Kidney epithelial cell (primary cell): ENCODE measurements around the gene VCAM1. TPM values are rescaled to one million over a fixed set of nuclear protein-coding genes. Genes with fewer than 3 reads are reported as not detected.

Experiments
- DNase-seq: peaks from one replicate; pipeline ENCODE4 v3.0.0-alpha.2; 2010; ENCODE audit warnings: low read depth
- H3K27me3 ChIP-seq: 2 replicates; pipeline ENCODE4 v1.6.0; 2011; ENCODE audit warnings: low read length; ENCODE audit not compliant: control insufficient read depth, insufficient read depth
- H3K36me3 ChIP-seq: 2 replicates; pipeline ENCODE4 v1.5.1; 2011; ENCODE audit warnings: low read length; ENCODE audit not compliant: control insufficient read depth, insufficient read depth
- H3K4me3 ChIP-seq: 2 replicates; pipeline ENCODE4 v1.5.1; 2011; ENCODE audit warnings: low read depth, mild to moderate bottlenecking, control low read depth, low read length
- total RNA-seq: library from RNA; depleted of rRNA; stranded (reverse); fragments of >200 nt; gene quantifications from 2 replicates; pipeline ENCODE4 v1.2.3, GENCODE V29; 2015
- TF ChIP-seq, protein P1 (sequence below): IDR thresholded peaks from 2 replicates; pipeline ENCODE4 v1.5.1; 2011; ENCODE audit warnings: mild to moderate bottlenecking, moderate library complexity, low read length, control low read depth, inconsistent platforms; ENCODE audit not compliant: insufficient read depth, poor library complexity, severe bottlenecking

The VCAM1 gene
- total RNA-seq, 1 donor from 2014 or later: 63.8 TPM

GRCh38 chr1:100736746-100737145, 17.2 kb downstream of the VCAM1 start:
- Histone ChIP-seq H3K36me3 (no peaks in the 10 kb centered on the region), H3K27me3 (no peaks in the 10 kb centered on the region), H3K4me3 (no peak overlapping the region)
- TF ChIP-seq, protein P1, sequence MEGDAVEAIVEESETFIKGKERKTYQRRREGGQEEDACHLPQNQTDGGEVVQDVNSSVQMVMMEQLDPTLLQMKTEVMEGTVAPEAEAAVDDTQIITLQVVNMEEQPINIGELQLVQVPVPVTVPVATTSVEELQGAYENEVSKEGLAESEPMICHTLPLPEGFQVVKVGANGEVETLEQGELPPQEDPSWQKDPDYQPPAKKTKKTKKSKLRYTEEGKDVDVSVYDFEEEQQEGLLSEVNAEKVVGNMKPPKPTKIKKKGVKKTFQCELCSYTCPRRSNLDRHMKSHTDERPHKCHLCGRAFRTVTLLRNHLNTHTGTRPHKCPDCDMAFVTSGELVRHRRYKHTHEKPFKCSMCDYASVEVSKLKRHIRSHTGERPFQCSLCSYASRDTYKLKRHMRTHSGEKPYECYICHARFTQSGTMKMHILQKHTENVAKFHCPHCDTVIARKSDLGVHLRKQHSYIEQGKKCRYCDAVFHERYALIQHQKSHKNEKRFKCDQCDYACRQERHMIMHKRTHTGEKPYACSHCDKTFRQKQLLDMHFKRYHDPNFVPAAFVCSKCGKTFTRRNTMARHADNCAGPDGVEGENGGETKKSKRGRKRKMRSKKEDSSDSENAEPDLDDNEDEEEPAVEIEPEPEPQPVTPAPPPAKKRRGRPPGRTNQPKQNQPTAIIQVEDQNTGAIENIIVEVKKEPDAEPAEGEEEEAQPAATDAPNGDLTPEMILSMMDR: no peak
- no peak for DNase-seq

- TF ChIP-seq, protein P1: no peak
- no peaks in the 10 kb centered on the region for H3K36me3 ChIP-seq
- H3K27me3 ChIP-seq: no peaks in the 10 kb centered on the region
- no peak for DNase-seq
- H3K4me3 ChIP-seq: no peak overlapping the region
Observed at GRCh38 chr1:100746542-100746932, 27.0 kb downstream of the VCAM1 start.

DNA sequence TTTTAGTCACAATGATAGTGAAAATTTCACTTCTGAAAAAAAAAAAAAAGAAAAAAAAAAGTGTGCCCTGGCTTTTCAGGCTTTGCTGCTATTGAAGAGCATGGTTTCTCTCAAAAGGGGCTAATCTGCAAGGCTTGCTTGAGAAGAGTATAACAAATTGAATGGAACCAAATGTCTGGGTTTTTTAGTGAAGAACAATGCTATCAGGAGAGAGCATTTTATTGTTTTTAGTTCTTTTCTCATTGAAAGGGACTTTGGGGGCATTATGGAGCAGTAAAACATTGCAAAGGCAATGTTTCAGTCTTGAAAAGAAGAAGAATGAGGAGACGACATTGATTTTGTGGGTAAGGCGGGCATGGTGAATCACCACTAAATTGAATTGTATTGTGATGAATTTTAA, 28.2 kb downstream of the VCAM1 start:
- H3K27me3 ChIP-seq: no peaks in the 10 kb centered on the region
- no peak overlapping the region for H3K4me3 ChIP-seq
- DNase-seq: no peak
- no peaks in the 10 kb centered on the region for H3K36me3 ChIP-seq
- TF ChIP-seq, protein P1: no peak

- H3K27me3 ChIP-seq: no peaks in the 10 kb centered on the region
Observed at GRCh38 chr1:100750005-100750885, 30.7 kb downstream of the VCAM1 start.

GRCh38 chr1:100752791-100753190, 33.2 kb downstream of the VCAM1 start:
- no peaks in the 10 kb centered on the region for H3K27me3 ChIP-seq
- no peak for DNase-seq
- no peaks in the 10 kb centered on the region for H3K36me3 ChIP-seq

More at GRCh38 chr1:100750005-100750885, 30.7 kb downstream of the VCAM1 start:
- Histone ChIP-seq H3K36me3 (no peaks in the 10 kb centered on the region), H3K4me3 (no peak overlapping the region)
- TF ChIP-seq, protein P1: no peak
- DNase-seq: no peak

More at GRCh38 chr1:100752791-100753190, 33.2 kb downstream of the VCAM1 start:
- TF ChIP-seq, protein P1: no peak
- no peak overlapping the region for H3K4me3 ChIP-seq
